ENCODE measurements around the gene PUM2. TPM values are rescaled to one million over a fixed set of nuclear protein-coding genes. Genes with fewer than 3 reads are reported as not detected.

The PUM2 gene
- total RNA-seq, 1 experiment from 2014 or later = 104 TPM

DNA sequence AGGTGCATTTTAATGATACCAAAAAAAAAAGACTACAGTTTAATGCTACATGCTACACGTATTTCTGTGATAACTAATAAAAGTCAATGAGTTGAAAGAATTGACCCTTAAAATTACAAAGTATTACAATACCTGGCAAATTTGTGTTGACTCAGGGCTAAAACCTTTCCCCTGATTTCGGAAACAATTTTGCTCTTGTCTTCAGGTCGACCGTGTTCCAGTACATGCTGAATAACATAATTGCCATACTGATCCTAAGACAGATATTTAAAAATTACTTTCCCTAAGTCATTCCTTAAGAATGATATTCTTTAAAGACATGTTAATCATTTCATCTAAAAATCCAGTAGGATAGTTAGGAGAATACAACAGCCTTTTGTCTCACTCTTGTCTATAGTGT lies 95.9 kb downstream of the PUM2 start (continued):
- TF ChIP-seq, protein P1, sequence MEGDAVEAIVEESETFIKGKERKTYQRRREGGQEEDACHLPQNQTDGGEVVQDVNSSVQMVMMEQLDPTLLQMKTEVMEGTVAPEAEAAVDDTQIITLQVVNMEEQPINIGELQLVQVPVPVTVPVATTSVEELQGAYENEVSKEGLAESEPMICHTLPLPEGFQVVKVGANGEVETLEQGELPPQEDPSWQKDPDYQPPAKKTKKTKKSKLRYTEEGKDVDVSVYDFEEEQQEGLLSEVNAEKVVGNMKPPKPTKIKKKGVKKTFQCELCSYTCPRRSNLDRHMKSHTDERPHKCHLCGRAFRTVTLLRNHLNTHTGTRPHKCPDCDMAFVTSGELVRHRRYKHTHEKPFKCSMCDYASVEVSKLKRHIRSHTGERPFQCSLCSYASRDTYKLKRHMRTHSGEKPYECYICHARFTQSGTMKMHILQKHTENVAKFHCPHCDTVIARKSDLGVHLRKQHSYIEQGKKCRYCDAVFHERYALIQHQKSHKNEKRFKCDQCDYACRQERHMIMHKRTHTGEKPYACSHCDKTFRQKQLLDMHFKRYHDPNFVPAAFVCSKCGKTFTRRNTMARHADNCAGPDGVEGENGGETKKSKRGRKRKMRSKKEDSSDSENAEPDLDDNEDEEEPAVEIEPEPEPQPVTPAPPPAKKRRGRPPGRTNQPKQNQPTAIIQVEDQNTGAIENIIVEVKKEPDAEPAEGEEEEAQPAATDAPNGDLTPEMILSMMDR (IDR thresholded peaks at IDR 0.05) = no peak
- TF ChIP-seq, protein P2, sequence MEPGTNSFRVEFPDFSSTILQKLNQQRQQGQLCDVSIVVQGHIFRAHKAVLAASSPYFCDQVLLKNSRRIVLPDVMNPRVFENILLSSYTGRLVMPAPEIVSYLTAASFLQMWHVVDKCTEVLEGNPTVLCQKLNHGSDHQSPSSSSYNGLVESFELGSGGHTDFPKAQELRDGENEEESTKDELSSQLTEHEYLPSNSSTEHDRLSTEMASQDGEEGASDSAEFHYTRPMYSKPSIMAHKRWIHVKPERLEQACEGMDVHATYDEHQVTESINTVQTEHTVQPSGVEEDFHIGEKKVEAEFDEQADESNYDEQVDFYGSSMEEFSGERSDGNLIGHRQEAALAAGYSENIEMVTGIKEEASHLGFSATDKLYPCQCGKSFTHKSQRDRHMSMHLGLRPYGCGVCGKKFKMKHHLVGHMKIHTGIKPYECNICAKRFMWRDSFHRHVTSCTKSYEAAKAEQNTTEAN (CRISPR knock-in tag; IDR thresholded peaks at IDR 0.05) = no peak
- TF ChIP-seq E2F4 (CRISPR knock-in tag; IDR thresholded peaks at IDR 0.05; ENCODE audit: borderline replicate concordance, low read depth) (no peak), ZNF416 (CRISPR knock-in tag; IDR thresholded peaks at IDR 0.05) (no peak), CREB1 (CRISPR knock-in tag; IDR thresholded peaks at IDR 0.05) (no peak), CREM (CRISPR knock-in tag; IDR thresholded peaks at IDR 0.05) (no peak), FOXK1 (CRISPR knock-in tag; IDR thresholded peaks at IDR 0.05) (no peak), ZNF232 (CRISPR knock-in tag; IDR thresholded peaks at IDR 0.05) (no peak), ZMAT4 (CRISPR knock-in tag; IDR thresholded peaks at IDR 0.05) (no peak), GABPB1 (CRISPR knock-in tag; IDR thresholded peaks at IDR 0.05) (no peak), MYBL2 (CRISPR knock-in tag; IDR thresholded peaks at IDR 0.05) (no peak), ZNF138 (CRISPR knock-in tag; conservative IDR thresholded peaks at IDR 0.05) (no peak)

GRCh38 chr2:20250436-20250835 lies 100.2 kb downstream of the PUM2 start:
- H3K27me3 Mint-ChIP-seq (ENCODE audit: low read depth) = no peaks in the 10 kb centered on the region
- no peak overlapping the region for H3K4me3 Mint-ChIP-seq
- no peaks in the 10 kb centered on the region for H3K4me1 Mint-ChIP-seq
- ChIA-PET CTCF (interaction anchor here (0.6 kb wide), 1 partner anchor 8 kb away, joined by 3 read pairs; no protein-coding TSS in a partner anchor), POLR2A (no interaction called here)
- no peak for DNase-seq (ENCODE audit: low spot score)
- H3K36me3 Mint-ChIP-seq = peaks cover 65% of the 10 kb centered on the region
- no peaks in the 10 kb centered on the region for H3K9me3 Mint-ChIP-seq
- ATAC-seq = no peak
- no peak overlapping the region for H3K27ac Mint-ChIP-seq
- TF ChIP-seq, protein P3, sequence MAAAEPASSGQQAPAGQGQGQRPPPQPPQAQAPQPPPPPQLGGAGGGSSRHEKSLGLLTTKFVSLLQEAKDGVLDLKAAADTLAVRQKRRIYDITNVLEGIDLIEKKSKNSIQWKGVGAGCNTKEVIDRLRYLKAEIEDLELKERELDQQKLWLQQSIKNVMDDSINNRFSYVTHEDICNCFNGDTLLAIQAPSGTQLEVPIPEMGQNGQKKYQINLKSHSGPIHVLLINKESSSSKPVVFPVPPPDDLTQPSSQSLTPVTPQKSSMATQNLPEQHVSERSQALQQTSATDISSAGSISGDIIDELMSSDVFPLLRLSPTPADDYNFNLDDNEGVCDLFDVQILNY (CRISPR knock-in tag; IDR thresholded peaks at IDR 0.05) = no peak
- TF ChIP-seq GTF2I (CRISPR knock-in tag; conservative IDR thresholded peaks at IDR 0.05) (no peak), KAT7 (CRISPR knock-in tag; IDR thresholded peaks at IDR 0.05; ENCODE audit: borderline replicate concordance) (no peak)

DNA sequence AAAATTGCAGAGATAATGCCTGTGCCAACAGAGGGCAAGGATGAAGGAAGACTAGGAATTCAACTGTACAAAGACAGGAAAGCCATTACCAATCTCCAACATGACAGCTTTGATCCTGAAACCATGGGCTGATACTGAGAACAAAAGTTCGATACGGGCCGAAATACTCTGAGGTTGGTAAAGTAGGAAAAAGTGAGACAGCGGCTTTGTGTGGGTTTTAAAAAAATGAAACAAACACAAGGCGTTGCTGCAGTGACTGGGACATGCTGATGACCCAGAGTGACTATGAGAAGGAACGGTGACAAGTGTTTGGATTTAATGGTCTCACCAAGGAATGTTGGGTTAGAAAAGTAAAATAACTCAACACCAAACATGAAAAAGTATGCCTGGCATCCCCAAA lies 101.5 kb downstream of the PUM2 start:
- no peaks in the 10 kb centered on the region for H3K9me3 Mint-ChIP-seq
- H3K36me3 Mint-ChIP-seq = peaks cover 54% of the 10 kb centered on the region
- H3K4me3 Mint-ChIP-seq = no peak overlapping the region
- H3K27ac Mint-ChIP-seq = no peak overlapping the region
- no peaks in the 10 kb centered on the region for H3K27me3 Mint-ChIP-seq (ENCODE audit: low read depth)
- H3K4me1 Mint-ChIP-seq = no peaks in the 10 kb centered on the region
- ChIA-PET CTCF (no interaction called here), POLR2A (no interaction called here)
- TF ChIP-seq TCF7 (CRISPR knock-in tag; IDR thresholded peaks at IDR 0.05; ENCODE audit: low read depth) (no peak), NR2C2 (CRISPR knock-in tag; IDR thresholded peaks at IDR 0.05) (no peak), JAZF1 (CRISPR knock-in tag; IDR thresholded peaks at IDR 0.05) (no peak), FOXP1 (CRISPR knock-in tag; IDR thresholded peaks at IDR 0.05; ENCODE audit: borderline replicate concordance) (no peak), ZNF671 (CRISPR knock-in tag; IDR thresholded peaks at IDR 0.05) (no peak), ZMAT4 (CRISPR knock-in tag; IDR thresholded peaks at IDR 0.05) (no peak), SP1 (CRISPR knock-in tag; conservative IDR thresholded peaks at IDR 0.05) (no peak), CDX4 (CRISPR knock-in tag; IDR thresholded peaks at IDR 0.05; ENCODE audit: borderline replicate concordance) (no peak)
- TF ChIP-seq, protein P4, sequence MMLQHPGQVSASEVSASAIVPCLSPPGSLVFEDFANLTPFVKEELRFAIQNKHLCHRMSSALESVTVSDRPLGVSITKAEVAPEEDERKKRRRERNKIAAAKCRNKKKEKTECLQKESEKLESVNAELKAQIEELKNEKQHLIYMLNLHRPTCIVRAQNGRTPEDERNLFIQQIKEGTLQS (CRISPR knock-in tag; conservative IDR thresholded peaks at IDR 0.05) = no peak
- TF ChIP-seq, protein P5, sequence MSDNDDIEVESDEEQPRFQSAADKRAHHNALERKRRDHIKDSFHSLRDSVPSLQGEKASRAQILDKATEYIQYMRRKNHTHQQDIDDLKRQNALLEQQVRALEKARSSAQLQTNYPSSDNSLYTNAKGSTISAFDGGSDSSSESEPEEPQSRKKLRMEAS (CRISPR knock-in tag; IDR thresholded peaks at IDR 0.05) = no peak
- no peak for DNase-seq (ENCODE audit: low spot score)
- no peak for ATAC-seq
